Measurements from ENCODE around the gene FLAD1. TPM values are rescaled to one million over a fixed set of nuclear protein-coding genes. Genes with fewer than 3 reads are reported as not detected.
A peak's percentile ranks its signal among the peaks of the same experiment; 100 is the strongest.

The FLAD1 gene
- total and polyA plus RNA-seq, 2 experiments from 2014 or later, result 74.5 to 75.0 TPM

GRCh38 chr1:154953611-154954038 lies 29.5 kb upstream of the FLAD1 start (continued):
- TF ChIP-seq ZNF462 (CRISPR knock-in tag; IDR thresholded peaks at IDR 0.05) (no peak), STAT1 (IDR thresholded peaks at IDR 0.05; ENCODE audit: unreplicated experiment) (no peak)

- DNase-seq (ENCODE audit: low spot score) (no peak), ATAC-seq (no peak)
- Histone ChIP-seq H3K4me3 (peak overlapping the region; percentile 50; the same call in 1 of the 2 replicates), H3K79me2 (replicated peaks; ENCODE audit: insufficient read depth) (no peaks in the 10 kb centered on the region), H3K9me2 (ENCODE audit: insufficient read depth) (no peaks in the 10 kb centered on the region), H3K36me3 (ENCODE audit: insufficient read depth) (no peaks in the 10 kb centered on the region), H3K4me2 (peak overlapping the region; percentile 67), H4K20me1 (replicated peaks; ENCODE audit: insufficient read depth) (peaks cover 9% of the 10 kb centered on the region; the same call in 1 of the 2 replicates), H3K27ac (ENCODE audit: low read depth) (no peak overlapping the region), H3F3A (replicated peaks; ENCODE audit: low read depth) (peaks cover 14% of the 10 kb centered on the region), H3K4me1 (ENCODE audit: insufficient read depth) (peaks cover 30% of the 10 kb centered on the region), H3K27me3 (ENCODE audit: insufficient read depth) (no peaks in the 10 kb centered on the region), H2AFZ (no peak overlapping the region)
- H3K36me3 Mint-ChIP-seq (ENCODE audit: low read depth), result peaks cover 9% of the 10 kb centered on the region
- H3K4me1 Mint-ChIP-seq, result peaks cover 55% of the 10 kb centered on the region
- no peak overlapping the region for H3K27ac Mint-ChIP-seq
- peak overlapping the region; percentile 90 for H3K4me3 Mint-ChIP-seq
- H3K27me3 Mint-ChIP-seq (ENCODE audit: insufficient read depth, low read depth, poor library complexity), result peaks cover 33% of the 10 kb centered on the region
- TF ChIP-seq JUNB (IDR thresholded peaks at IDR 0.05; ENCODE audit: unreplicated experiment), result no peak
- H3K9me3 Mint-ChIP-seq, result no peaks in the 10 kb centered on the region
These were observed 28.6 kb upstream of the FLAD1 start for GRCh38 chr1:154954541-154954940.

Measured in GM23338 (cell line).